A204.1 (cell line): Measurements from ENCODE around the gene ZNF776.
"Not testable (repeated sequence)": the region's sequence is repeated elsewhere in the genome, so short reads cannot be mapped to it uniquely, and the experiment has no call there.

ENCODE experiments used
- FAIRE-seq: peaks from 2 replicates; lab custom pipeline; 2012; peaks lifted over from hg19 to GRCh38; lab: Jason Lieb, UNC

ZNF776 gene

DNA sequence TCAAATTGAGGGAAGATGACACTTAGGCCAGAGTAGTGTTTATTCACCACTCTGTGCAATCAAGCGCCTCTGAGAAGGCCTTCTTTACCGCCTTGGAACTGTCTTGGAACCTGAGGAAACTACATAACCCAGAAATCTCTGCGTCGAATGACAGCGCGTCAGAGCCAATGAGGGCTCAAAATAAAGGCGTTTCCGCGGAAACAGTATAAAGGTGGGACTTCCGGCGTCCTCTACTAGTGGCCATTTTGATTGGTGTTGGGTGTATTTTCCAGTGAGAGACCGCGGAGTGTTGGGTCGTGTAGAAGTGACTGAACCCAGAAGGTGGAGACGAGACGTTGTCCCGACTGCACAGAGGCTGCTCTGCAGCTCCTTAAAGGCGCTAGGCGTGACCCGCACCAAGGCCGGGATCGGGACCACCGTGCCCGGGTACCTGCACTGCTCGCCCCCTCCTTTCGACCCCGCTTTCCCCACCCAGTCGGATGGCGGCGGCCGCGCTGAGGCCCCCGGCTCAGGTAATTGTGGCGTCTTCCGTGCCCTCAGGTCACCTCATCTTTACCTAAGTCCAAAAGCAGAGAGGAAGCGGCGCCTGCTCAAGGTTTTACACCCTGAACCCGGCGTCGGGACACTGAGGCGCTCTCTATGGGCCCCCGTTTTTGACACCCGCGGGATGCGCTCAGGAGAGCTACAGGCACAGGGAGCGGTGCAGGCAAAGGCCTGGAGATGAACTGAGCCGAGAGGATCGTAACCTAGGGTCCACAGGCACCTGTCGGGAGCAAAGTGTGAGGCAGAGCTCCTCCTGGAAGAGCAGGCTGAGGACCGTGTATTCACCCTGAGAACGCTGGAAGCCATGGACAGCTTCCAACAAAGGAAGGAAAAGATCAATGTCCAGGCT lies at the start of gene ZNF776:
Gene ZNF776 (plus strand): TSS at position 236 of the 892 bp plus-strand sequence. CDS start 244 bp downstream, at position 480.
- peak; percentile 98 for FAIRE-seq

DNA sequence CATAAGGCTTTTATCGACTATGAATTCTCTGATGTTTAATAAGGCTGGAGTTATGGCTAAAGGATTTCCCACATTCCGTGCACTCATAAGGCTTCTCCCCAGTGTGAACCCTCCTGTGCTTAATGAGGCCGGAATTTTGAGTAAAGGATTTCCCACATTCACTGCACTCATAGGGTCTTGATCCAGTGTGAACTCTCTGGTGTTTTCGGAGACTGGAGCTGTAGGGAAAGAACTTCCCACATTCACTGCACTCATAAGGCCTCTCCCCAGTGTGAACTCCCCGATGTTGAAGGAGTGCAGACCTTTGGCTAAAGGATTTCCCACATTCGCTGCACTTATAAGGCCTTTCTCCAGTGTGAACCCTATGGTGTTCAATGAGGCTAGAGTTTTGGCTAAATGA lies 45.0 kb upstream of the ZNF776 start:
- FAIRE-seq, result no peak

DNA sequence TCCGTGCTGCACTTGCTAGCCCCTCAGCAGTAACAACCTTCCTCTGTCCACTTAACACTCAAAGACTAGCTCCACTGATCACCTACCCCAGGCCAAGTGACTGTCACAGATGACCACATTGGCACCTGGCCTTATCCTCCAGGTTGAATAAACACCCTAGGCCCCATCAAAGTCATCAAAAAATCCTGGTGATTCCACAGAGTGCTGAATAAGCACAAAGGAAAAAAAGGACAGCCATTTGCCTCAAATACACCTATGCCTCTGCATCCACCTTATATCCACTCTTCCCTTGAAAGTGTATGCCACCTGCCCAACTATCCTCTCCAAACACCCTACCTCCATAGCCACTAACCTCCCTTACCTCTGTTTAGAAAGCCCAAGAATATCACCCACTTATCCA lies 40.3 kb upstream of the ZNF776 start:
- FAIRE-seq, result no peak

DNA sequence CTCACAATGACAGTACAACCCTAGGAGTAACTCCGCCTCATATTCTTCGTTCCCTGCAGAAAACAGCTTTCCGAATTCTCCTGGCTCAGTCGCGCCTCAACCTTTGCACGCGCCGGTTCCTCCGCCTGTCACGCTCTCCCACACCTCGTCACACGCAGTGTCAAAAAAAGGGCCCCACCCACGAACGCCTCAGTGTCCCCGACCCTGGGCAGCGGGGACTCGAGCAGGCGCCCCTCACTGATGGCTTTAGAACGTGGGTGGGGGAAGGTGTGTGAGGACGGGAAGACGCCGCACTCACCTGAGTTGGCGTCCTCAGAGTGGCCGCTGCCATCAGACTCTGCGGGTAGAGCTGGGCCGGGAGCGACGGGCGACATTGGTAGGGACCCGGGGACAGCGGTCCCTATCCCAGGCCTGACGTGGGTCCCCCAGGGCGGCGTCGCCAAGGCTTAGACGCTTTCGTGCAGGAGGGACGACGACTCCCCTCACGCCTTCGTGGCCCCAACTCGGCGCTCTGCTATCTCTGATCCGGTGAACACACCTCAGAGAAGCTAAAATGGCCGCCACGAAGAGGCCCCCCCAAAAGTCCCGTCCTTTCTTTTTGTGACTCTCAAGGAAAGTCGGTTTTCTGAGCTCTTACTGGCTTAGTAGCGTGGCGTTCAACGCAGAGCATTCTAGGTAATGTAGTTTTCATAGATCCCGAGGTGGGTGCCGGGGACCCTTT lies 37.8 kb upstream of the ZNF776 start, which contains the start of gene ZNF154:
Gene ZNF154 (minus strand): TSS at position 564 of the 721 bp plus-strand sequence. CDS start 233 bp downstream, at position 331.
- peak; percentile 83 for FAIRE-seq

DNA sequence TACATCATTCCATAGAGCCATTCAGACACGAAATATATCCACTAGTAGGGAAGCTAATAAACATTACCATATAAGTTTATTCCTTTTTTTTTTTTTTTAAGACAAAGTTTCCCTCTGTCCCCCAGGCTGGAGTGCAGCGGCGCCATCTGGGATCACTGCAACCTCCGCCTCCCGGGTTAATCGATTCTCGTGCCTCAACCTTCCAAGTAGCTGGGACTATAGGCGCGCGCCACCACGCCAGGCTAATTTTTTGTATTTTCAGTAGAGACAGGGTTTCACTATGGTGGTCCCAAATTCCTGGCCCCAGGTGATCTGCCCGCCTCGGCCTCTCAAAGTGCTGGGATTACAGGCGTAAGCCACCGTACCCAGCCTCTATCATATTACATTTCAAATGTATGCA lies 37.0 kb upstream of the ZNF776 start:
- FAIRE-seq, result no peak

DNA sequence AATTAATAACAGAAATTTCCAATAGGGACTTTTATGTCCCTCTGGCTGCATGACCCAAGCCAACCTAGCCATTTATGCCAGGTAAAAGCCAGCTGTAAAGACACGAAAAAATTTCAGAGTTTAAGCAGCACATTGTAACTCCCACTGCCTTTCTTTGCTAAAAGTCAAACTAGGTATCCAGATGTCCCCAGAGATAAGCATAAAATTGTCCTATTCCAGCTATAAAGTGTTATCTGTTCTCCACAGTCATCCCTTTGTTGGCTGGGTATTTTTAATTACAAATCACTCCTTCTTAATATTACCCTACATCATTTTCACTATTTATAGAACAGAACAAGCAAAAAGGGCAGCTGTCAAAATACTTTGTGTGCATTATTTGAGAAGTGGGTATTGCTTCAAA lies 34.4 kb upstream of the ZNF776 start:
- no peak for FAIRE-seq

DNA sequence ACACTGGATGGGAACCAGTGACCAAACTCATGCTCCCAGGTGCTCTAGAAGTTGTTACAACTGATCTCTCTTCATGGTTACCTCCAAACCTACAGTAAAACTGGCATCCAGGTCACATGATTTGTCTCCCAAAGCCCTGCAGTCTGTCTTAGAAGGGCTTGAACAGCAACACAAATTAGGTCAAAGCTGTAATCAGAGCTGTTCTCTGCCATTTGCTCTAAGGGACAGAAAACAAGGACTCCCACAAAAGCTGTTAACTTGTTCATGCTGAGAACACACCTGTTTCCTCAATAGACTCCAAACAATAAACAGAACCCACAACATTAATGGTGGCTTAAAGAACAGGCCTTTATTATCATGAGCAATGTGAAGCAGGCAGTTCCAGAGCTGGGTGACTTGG lies 27.2 kb upstream of the ZNF776 start:
- no peak for FAIRE-seq

DNA sequence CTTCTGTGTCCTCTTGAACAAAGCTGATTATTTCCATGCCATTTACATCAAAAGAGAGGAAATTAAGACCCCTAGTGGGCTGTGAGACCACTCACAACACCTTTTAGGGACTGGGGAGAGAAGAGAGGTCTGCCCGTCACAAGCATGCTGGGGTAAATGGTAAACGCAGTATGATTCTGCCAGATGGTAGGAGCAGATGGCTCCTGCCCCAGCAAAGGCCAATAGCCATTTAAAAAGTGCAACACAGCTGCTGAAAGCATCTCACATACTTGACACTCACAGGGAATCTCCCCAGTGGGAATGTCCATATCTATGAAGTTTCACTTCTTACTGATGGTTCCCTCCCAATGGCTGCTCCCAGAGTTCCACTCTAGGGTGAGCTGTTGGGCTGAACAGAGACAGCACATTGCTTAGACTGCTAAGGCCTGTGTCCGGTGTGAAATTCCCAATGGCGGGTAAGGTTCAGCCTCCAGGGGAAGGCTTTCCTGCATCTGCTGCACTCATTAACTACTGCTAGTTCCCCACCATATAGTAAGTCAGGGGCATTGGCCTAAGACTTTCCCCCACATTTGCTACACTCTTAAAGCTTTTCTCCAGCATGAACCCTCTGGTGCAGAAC lies 26.6 kb upstream of the ZNF776 start:
- FAIRE-seq, result no peak

DNA sequence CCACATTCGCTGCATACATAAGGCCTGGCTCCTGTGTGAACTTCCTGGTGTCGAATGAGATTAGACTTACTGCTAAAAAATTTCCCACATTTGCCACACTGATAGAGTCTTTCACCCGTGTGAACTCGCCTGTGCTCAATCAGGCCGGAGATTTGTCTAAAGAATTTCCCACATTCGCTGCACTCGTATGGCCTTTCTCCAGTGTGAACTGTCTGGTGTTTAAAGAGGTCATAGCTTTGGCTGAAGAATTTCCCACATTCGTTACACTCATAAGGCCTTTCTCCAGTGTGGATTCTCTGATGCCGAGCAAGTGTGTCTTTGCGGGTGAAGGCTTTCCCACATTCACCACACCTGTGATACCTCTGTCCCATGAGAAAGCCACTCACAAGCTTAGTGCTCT lies 25.7 kb upstream of the ZNF776 start:
- FAIRE-seq, result no peak

DNA sequence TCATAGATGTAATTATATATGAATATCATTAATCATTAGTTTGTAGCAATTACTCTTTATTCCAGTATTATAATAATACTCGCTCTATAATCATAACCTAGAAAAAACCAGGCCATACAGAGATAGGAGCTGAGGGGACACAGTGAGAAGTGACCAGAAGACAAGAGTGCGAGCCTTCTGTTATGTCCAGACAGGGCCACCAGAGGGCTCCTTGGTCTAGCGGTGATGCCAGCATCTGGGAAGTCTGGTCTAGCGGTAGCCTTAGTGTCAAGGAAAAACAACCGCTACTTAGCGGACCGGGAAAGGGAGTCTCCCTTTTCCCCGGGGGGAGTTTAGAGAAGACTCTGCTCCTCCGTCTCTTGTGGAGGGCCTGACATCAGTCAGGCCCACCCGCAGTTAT lies 8.3 kb upstream of the ZNF776 start:
- FAIRE-seq, result not testable (repeated sequence)

DNA sequence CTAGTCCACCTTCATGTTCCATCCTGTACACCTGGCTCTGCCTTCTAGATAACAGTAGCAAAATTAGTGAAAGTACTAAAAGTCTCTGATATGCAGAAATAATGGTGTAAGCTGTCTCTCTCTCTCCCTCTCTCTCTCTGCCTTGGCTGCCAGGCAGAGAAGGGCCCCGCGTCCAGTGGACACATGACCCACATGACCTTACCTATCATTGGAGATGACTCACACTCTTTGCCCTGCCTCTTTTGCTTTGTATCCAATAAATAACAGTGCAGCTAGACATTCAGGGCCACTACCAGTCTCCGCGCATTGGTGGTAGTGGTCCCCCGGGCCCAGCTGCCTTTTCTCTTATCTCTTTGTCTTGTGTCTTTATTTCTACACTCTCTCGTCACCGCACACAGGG lies 7.8 kb upstream of the ZNF776 start:
- FAIRE-seq, result not testable (repeated sequence)

DNA sequence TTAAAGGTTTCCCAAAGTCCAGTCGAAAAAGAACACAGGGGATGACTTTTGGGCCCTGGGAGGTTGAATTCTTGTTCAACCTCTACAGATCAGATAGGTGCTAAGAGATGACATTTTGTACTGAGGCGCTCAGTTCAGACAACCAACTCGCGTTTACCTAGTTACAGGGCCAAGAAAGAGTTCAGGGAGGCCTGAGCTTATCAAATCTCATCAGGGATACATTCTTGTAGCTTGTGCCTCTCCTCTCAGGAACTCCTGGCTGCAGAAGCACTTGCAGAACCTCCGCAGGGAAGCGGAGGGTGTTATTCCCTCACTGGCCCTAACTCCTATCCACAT lies 825 bp downstream of the ZNF776 start:
- FAIRE-seq, result no peak

DNA sequence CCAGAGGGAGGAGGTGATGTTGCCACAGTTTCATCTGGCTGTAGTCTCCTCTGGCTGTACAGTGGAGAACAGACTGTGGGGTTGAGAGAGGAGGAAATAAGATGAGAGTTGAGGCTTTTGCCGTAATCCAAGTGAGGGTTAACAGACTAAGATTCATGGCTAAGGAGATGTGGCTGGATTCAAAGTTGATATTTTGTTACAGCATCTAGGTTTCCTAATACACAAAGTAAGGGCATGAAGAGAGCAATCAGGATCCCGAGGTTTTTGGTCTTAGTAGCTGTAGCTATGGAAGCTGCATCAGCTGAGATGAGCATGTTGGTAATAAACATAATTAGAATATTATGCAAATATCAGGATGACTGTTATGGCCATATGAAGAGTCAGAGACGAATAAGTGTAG lies 1.4 kb downstream of the ZNF776 start:
- no peak for FAIRE-seq

DNA sequence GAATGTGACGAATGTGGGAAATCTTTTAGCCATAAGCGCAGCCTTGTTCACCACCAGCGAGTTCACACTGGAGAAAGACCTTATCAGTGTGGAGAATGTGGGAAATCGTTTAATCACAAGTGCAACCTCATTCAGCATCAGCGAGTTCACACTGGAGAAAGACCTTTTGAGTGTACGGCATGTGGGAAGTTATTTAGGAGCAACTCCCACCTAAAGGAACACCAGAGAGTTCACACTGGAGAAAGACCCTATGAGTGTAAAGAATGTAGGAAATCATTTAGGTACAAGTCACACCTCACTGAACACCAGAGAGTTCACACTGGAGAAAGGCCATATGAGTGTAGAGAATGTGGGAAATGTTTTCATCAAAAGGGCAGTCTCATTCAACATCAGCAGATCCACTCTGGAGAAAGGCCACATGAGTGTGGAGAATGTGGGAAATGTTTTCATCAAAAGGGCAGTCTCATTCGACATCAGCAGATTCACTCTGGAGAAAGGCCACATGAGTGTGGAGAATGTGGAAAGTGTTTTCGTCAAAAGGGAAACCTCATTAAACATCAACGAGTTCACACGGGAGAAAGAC lies 7.6 kb downstream of the ZNF776 start:
- FAIRE-seq, result no peak

DNA sequence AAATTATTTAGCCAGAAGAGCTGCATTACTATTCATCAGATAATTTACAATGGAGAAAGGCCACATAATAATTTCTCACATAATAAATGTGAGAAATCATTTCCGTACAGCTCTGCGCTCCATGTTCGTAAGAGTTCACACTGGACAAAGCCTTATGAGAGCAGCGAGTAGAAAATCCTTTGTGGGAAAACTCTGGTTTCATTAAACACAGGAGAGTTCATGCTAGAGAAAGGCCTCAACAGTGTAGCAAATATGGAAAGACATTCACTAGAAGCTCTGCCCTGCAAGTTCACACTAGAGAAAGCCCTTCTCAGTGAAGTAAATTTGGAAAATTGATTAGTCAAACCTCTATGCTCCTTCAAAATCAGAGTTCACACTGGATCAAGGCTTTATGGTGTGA lies 8.4 kb downstream of the ZNF776 start:
- FAIRE-seq, result no peak

DNA sequence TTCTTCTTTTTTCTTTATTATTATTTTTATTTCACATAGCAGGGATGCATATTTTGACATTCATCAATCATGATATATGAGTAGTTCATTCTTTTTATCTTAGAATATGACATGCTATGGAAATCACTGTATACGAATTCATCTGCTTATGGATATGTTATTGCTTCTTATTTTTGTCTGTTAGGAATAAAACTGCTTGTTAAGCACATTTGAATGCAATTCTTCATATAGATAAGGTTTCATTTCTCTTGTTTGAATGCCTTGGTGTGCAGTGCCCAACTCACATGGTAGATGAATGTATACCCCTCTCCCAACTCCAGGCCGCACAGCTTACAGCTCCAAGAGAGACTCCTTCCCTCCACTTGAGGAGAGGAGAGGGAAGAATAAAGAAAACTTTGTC lies 11.3 kb downstream of the ZNF776 start:
- FAIRE-seq, result no peak

DNA sequence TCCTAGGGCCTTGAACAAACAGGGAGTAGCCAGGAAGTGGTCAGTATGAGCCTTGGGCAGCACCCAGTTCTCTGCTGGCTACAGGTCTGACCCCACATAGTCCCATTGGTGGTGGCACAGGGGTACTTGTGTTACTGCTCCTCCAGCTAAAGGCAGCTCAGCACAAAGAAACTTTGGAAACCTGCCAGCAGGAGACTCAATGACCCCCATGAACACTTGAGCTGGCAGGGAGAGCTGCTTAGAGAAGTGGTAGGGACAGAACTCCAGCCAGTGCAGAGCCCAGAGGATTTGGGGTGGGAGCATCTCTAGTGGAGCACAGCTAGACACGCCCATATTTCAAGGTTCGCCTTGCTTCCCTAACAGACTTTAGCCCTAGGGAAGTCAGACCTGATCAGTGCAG lies 12.5 kb downstream of the ZNF776 start:
- FAIRE-seq, result no peak

DNA sequence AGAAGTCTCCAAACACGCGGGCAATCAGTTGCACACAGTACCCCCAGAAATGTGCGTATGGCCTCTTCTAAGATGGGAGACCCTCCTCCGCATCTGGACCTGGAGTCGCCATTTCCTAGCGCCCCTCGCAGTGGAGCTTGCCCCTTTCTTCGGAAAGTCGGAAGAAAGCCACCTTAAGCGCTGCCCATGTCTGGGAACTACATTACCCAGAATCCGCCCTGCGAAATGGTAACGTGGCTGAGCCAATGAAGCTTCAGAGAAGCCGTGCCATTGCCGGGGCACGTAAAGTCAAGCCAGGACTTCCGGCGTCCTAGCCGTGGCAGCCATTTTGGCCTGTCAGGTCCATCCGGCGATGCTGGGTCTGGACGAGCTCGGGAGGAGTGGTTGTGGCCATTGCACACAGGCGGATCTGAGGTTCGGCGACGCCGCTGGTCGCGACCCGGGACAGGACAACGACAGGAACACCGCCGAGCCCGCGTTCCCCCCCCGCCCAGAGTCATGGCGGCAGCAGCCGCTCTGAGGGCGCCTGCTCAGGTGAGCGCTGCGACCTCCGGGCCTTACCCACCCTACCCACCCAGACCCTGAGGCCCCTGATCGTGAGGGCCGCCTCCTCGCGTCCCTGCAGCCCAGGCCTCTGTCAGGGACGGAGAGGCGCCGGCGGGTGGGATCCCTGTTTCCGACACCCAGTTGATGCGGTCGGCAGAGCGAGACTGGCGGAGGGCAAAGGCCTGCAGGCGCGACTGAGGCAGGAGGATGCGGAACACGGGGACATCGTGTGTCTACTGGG lies 22.9 kb downstream of the ZNF776 start, which contains the start of gene ZNF586:
Gene ZNF586 (plus strand): TSS at position 332 of the 787 bp plus-strand sequence. CDS start 167 bp downstream, at position 499.
- FAIRE-seq, result peak; percentile 92

DNA sequence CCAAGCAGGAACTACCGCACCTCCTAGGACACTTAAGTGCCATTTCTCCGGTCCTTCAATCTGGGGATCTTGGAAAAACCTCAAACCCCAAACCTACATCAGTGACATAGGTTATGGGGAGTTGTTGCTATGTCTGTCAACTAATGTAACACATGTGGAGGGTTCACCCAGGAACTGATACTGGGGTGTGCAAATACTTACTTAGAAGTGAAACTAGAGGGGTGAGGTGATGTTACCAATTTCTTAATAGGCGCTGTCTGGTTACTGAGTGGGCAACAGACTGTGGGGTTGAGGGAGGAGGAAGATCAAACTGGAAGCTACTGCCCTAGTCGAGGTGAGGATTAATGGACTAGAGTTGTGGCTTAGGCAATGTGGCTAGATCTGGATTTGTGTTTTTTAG lies 24.8 kb downstream of the ZNF776 start:
- no peak for FAIRE-seq

DNA sequence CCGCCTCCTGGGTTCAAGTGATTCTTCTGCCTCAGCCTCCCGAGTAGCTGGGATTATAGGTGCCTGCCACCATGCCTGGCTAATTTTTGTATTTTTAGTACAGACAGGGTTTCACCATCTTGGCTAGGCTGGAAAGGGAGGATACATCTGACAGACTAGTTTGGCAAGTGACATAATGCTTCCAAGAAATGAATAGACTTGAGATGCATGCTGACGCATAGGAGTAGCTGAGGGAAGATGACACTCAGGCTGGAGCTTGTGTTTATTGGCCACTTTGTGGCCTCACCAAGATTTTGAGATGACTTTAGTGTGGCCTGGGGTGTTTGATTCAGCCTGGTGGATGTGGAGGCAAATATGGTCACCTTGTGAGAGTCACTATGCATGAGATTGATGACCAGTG lies 26.9 kb downstream of the ZNF776 start:
- no peak for FAIRE-seq

DNA sequence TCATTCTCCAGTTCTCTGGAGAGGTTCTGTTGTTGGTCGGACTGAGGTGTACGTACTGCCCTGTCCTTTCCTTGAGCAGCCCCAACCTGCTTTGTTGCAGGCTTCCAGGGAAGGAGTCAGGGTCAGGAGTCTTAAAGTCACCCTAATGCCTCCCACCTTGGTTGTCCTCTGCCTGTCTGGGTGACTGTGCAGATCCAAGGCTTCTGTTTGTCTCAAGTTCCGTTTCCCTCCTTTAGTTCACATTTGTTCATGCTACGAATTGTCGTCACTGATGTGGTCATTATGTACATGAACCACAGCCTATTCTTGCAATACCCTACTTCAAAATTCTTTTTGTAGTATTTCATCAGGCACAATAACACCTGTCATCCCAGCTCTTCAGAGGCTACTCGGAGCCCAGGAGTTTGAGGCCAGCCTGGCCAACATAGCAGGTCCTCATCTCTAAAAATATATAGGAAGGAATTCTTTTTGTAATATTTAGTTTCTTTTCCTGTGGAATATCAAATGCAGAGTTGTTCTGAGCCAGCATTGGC lies 30.2 kb downstream of the ZNF776 start:
- no peak for FAIRE-seq

DNA sequence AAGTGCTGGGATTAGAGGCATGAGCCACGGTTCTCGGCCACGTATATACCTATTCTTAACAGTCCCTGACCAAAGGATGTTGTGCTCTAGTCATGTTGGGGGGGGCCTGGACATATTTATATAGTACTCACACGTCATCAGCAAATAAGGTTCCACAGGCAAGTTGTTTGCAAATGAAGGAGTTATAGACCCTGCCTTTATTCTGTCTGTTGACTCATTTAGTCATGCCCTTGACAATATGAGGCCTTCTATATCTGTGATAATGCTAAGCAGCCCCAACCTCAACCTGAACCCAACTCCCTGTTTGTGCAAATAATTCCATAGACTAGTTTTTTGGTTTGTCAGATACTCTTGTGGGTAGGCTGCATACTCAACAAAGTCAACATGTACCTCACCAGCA lies 31.7 kb downstream of the ZNF776 start:
- no peak for FAIRE-seq
